ENCODE data around the gene PDZD7.

DNA sequence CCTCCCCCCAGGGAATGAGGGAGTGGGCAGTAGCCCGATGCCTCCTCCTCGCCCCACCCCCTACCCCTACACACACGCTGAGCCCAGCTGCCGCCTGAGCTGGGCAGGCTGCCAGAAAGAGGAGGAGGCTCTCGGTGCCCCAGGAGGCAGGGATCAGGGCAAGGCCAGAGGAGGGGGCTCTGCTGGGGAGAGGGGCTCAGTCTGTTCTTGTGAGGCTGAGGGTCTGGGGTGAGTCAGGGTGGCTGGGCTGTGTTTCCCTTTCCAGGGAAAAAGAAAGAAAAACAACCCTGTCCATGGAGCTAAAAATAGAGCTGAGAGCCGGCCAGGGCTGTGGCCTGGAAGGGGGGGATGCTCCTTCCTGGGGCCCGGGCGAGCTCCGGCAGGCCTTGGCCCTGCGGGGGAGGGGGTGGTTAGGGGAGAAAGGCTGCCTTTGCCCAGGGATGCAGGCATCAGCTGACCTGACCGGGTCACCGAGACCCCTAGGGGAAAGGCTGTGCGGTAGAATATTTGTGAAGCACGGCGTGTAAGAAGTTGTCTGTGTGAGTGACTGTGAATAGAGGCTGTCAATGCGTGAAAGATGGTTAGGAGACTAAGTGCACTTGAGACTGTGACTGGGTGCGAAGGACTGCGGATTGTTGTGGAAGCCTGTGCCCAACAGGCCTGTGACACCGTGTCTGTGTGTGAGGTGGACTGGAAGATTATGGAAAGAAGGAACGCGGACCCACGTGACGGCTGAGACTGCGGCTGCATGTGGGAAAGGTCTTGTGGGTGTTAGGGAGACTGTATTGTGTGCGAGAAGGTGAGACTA lies 32.5 kb downstream of the PDZD7 start:
- TF ChIP-seq CTCF (conservative IDR thresholded peaks at IDR 0.05) (no peak), ZFX (IDR thresholded peaks at IDR 0.05) (no peak)
